H1 (cell line): Measurements from ENCODE around the gene ING5. TPM values are rescaled to one million over a fixed set of nuclear protein-coding genes. Genes with fewer than 3 reads are reported as not detected.

ENCODE experiments used
- ATF2 ChIP-seq: IDR thresholded peaks from 2 replicates; pipeline ENCODE4 v1.6.1; 2012; ENCODE audit warnings: low read length, inconsistent platforms
- BCL11A ChIP-seq, 2 experiments: IDR thresholded peaks; one replicate each; pipeline ENCODE4 v1.6.1; 2011; ENCODE audit warnings: low read depth in 2 of 2, low read length in 2 of 2, mild to moderate bottlenecking in 2 of 2
- CBX8 ChIP-seq: fragments of 300-800, 300-1000 bp; sonication (generic); IDR thresholded peaks from 2 replicates; pipeline ENCODE4 v1.7.1; 2016; ENCODE audit warnings: low read depth, low read length, borderline replicate concordance
- POU5F1 ChIP-seq: IDR thresholded peaks from 2 replicates; pipeline ENCODE4 v1.6.1; 2011; ENCODE audit warnings: low read depth, mild to moderate bottlenecking, low read length, moderate library complexity
- RBBP5 ChIP-seq: IDR thresholded peaks from 2 replicates; pipeline ENCODE4 v1.7.1; 2012; ENCODE audit warnings: low read depth, mild to moderate bottlenecking, inconsistent platforms, low read length, moderate library complexity, borderline replicate concordance
- SIN3A ChIP-seq, 2 experiments: IDR thresholded peaks in 1 of 2; conservative IDR thresholded peaks in 1 of 2; 2 replicates each; pipeline ENCODE4 v1.6.1; 2011 to 2012; ENCODE audit warnings: low read length in 2 of 2, improper control_type of control experiment in 1 of 2, low read depth in 1 of 2, mild to moderate bottlenecking in 1 of 2
- TAF7 ChIP-seq: optimal IDR thresholded peaks from 2 replicates; pipeline ENCODE3; 2011; ENCODE audit warnings: low read depth, mild to moderate bottlenecking, inconsistent platforms, low read length, moderate library complexity, borderline replicate concordance
- TEAD4 ChIP-seq: IDR thresholded peaks from 2 replicates; pipeline ENCODE4 v1.6.1; 2012; ENCODE audit warnings: low read depth, low read length, inconsistent platforms, mixed read lengths
- polyA plus RNA-seq, 7 experiments: library from polyadenylated mRNA; depleted of rRNA in 3 of 7; stranded (reverse) in 5 of 7; unstranded in 2 of 7; fragments of >200 nt in 5 of 7; fragments of 200-250 nt in 2 of 7; gene quantifications; 1 replicate in 5 of 7; 2 replicates in 1 of 7; 4 replicates in 1 of 7; pipeline versions ENCODE4 v1.2.1 to v1.2.3, GENCODE V29; 2011 to 2013; ENCODE audit warnings: missing spikeins in 2 of 7, mixed read lengths in 2 of 7
- total RNA-seq: library from RNA; stranded (reverse); fragmentation: NEBNext Ultra II Directional; extraction: Animal tissue kit (Norgen Biotek cat#: 25700); gene quantifications from 2 replicates; pipeline ENCODE4 v1.2.1, GENCODE V29; 2021

The ING5 gene
- total and polyA plus RNA-seq, 2 of the 8 experiments (the other 6 are each of a cell fraction or from before 2014, with no cell fraction given): 41.5 to 47.4 TPM

- TF ChIP-seq RBBP5: no peak
- no peak for TF ChIP-seq ATF2
- TF ChIP-seq POU5F1: no peak
- TF ChIP-seq CBX8: no peak
- TF ChIP-seq SIN3A (conservative IDR thresholded peaks at IDR 0.05 in 1 of 2, IDR thresholded peaks at IDR 0.05 in 1 of 2; ENCODE audit: low read depth in 1 of 2, low read length in 2 of 2): no peak
- no peak for TF ChIP-seq TEAD4
- no peak for TF ChIP-seq BCL11A (IDR thresholded peaks at IDR 0.05; ENCODE audit: low read depth in 2 of 2, low read length in 2 of 2)
- TF ChIP-seq TAF7: no peak
These were observed 28.9 kb downstream of the ING5 start (continued) for GRCh38 chr2:241730671-241731293.
